Measurements from ENCODE around the gene LARP4B.

LARP4B gene

DNA sequence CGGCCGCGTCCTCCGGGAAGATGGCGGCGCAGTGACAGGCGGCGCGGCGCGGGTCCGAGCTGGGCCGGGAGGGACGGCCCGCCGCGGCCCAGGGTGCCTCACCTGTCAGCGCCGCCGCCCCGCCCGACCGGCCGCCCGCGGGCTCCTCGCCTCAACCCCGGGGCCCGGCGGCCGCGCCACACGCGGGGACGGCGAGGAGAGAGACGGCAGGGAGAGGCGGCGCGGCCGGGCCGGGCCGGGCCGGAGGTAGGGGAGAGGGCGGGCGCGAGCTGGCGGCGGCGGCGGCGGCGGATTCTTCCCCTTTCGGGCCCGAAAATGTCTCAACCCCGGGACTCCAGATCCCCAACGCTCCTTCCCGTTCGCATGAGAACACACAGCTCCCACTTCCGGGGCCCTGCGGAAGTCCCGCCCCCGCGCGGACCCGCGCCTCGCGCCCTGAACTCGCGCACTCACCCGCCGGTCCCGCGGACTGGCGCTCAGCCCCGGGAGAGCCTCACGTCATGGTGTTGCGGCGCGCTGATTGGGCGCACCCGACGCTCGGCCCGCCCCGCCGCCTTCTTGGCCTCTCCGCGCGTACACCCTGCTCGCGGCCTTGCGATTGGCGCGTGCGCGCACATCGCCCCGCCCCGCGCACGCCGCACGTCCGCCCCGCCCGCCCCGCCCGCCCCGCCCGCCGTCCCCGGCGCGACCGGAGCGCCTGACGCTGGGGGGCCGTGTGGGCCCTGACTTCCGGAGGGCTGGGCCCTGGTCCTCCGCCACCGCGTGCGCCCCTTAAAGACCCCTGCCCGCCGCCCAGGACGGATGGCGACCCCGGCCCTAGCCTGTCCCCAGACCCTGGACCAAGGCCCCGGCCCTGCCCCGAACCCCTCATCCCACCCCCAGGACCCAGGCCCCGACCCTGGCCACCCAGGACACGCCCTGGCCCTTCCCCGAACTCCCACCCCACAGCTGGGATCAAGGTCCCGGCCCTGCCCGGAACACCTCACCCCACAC lies at the start of gene LARP4B:
Gene LARP4B, minus strand, starts transcription at position 380 of the 993 bp plus-strand sequence. CDS start 45,984 bp downstream, outside the sequence.
- peak; percentile 83 for DNase-seq (ENCODE audit: low read depth)

DNA sequence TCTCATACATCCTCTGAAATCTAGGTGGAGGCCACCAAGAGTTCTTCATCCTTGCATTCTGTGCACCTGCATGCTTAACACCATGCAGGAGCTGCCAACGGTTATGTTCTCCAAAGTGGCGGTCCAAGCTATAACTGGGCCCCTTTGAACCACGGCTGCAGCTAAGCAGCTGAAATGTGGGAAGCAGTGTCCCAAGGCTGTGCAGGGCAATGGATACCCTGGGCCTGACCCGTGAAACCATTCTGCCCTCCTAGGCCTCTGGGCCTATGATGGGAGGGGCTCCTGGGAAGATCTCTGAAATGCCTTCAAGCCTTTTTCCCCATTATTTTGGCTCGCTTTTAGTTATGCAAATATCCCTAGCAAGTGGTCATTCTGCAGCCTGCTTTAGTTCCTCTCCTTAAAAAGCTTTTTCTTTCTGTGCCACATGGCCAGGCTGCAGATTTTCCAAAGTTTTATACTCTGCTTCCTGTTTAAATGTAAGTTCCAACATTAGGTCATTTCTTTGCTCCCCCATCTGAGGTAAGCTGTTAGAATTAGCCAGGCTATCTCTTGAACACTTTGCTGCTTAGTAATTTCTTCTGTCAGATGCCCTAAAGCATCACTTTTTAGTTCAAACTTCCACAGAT lies 49.1 kb upstream of the LARP4B start:
- DNase-seq (ENCODE audit: low read depth): no peak

DNA sequence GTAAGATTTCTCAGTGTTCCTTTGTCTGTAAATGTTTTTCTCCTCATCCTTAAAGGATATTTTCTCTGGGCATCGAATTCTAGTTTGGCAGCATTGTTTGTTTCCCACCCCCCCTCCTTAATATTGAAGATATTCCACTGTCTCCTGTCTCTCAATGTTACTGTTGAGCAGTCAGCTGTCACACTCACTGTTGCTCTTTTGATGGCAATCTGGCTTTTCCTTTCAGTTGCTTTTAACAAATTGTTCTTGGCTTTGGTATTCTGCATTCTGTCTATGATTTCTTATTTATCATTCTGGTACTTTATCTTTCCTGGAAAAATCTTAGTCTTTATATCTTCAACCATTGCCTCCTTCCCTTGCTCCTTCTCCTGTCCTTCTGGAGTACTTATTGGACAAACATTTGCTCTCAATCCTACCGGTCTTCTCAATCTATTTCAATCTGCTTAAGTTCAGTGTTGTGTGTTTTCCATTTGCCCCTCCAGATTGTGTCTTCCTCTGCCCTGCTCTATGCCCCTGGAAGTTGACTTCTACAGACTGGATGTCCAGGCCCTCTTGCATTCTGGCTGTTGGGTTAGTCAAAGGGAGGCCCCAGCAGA lies 47.4 kb upstream of the LARP4B start:
- DNase-seq (ENCODE audit: low read depth): no peak

DNA sequence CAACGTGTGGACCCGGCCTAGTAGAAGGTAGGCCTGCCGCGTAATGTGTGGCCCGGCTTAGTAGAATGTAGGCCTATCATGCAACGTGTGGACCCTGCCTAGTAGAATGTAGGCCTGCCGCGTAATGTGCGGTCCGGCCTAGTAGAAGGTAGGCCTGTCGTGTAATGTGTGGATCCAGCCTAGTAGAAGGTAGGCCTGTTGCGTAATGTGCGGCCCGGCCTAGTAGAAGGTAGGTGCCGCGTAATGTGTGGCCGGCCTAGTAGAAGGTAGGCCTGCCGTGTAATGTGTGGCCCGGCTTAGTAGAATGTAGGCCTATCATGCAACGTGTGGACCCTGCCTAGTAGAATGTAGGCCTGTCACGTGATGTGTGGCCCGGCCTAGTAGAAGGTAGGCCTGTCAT lies 44.8 kb upstream of the LARP4B start:
- no peak for DNase-seq (ENCODE audit: low read depth)

DNA sequence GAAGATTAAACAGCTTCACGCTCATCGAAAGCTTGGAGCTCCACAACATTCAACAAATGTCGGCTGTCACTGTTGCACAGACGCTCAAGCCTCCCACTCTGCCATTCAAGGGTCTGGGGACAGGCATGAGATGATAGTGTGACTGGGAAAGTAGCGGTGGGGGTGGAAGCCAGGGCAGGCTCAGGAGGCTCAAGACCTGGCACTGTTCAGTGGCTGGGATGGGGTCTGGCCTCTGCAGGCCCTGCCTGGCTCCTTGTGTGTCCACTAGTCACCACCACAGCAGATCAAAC lies 43.2 kb upstream of the LARP4B start:
- no peak for DNase-seq (ENCODE audit: low read depth)

DNA sequence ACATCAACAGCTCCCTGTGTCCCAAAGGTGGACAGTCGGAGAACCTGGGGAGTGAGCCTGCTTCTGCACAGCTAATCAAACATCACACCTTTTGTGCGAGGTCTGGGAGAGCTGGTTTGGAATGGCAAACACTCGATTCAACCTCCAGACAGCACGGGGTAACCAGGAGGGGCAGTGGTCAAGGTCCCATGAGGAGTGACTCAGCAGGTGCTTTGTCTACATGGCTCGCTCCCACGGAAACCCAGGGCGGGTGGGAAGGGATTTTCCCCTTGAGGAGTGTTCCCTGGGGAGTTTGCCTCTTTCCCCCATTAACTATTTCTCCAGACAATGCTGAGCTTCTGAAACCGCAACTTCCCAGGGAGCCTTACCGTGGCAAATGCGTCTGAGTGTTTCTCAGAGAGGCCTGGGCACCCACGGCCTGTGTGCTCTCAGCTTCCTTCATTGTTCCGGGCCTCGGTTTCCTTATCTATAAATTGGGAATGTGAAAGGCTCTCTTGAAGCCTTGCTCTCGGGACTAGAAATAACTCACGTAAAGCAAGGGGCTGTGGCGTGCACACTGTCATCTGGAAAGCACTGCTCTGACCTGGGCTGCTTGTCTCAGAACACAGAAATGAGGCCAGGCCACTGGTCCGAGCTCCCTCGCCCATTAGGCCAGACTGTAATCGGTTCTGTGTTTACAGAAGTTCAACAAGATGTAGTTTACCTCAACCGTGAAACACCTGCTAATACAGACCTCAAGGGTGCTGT lies 42.7 kb upstream of the LARP4B start:
- no peak for DNase-seq (ENCODE audit: low read depth)

DNA sequence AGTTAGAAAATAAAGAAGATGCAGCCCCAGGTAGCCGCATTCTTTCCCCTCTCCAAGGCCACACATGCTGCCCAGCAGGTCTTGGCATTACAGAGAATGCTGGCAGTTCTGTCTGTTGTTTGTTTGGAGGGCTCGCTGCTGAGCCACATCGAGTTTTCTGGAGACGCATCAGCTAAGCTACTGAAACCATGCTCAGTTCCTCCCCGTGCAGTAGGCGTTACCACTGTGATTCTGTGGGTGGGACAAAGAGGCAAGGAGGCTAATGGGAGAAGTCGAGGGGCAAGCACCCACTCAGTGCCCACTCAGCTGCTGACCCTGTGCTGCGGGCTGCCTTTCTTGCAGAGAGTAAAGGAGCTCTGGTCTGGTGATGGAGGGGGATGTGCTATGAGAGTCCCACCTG lies 41.3 kb upstream of the LARP4B start:
- no peak for DNase-seq (ENCODE audit: low read depth)

DNA sequence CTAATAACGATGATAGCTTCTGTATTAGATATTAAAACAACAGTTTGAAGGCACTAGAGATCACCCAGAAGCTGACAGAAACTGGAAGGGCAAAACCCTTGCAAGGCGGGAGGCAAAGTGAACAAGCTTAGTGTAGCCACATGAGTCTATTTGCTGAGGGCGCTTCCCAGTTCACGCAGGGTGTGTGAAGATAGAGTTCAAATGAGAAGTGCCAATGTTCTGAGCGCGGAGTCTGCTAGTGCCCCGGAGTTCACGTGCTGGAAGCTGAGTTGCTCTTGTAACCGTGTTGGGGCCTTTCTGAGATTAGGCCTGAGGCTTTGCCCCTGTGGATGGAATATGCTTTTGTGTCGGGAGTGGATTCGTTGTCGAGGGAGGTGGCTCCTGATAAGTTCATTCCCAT lies 40.1 kb upstream of the LARP4B start:
- DNase-seq (ENCODE audit: low read depth): no peak

DNA sequence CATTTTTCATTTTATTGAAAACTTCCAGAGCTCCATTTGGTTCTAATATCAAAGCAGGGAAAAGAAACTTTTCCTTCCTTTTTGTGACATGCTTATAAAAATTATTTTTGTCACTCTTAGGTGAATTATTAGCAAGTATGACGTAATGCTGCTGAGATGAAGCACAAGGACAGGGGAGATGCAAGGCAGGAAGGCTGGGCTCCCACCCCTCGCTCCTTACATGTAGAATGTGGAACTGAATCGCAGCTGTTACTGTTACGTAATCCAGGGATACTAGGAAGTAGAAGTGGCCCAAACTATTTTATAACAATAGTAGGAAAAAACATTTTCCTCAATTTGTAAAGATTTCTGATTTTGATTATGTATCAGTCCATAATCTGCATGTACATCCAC lies 39.6 kb upstream of the LARP4B start:
- no peak for DNase-seq (ENCODE audit: low read depth)

DNA sequence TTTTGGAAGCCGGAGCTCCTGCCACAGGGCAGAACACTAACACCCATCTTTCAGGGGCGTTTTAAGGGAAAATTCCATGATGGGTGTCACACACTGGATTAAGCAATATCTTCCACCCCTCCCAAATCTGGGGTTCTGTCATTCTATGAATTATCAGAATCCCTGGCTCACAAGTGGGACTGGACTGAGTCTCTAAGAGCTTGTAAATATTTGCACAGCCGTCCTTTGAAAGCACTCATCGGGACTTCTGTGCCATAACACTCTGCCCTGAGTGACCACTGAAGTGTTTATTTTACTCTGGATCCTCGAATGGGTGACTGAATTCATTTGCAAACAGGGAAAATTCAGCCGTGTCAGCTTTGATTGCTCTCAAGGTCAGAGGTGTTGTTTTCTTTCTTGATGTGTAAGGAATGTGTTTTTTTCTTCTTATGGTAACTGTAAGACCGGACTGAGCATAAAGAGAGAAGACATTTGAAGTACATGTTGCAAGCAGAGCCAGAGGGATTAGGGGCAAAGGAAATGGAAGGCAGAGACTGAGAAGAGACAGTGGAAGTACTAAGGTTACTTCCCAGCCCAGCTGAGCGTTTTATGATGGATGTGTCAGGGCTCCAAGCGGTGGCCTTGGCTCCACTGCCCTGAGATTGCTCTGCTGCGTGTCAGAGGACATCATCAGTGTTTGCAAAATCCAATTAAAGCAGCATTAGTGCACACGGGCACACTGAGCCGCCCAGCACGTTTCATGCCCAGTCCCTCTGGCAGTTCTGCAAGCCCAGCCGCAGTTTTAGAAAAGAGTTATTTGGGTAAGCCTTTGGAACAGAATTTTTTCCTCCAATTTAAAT lies 39.0 kb upstream of the LARP4B start:
- no peak for DNase-seq (ENCODE audit: low read depth)

DNA sequence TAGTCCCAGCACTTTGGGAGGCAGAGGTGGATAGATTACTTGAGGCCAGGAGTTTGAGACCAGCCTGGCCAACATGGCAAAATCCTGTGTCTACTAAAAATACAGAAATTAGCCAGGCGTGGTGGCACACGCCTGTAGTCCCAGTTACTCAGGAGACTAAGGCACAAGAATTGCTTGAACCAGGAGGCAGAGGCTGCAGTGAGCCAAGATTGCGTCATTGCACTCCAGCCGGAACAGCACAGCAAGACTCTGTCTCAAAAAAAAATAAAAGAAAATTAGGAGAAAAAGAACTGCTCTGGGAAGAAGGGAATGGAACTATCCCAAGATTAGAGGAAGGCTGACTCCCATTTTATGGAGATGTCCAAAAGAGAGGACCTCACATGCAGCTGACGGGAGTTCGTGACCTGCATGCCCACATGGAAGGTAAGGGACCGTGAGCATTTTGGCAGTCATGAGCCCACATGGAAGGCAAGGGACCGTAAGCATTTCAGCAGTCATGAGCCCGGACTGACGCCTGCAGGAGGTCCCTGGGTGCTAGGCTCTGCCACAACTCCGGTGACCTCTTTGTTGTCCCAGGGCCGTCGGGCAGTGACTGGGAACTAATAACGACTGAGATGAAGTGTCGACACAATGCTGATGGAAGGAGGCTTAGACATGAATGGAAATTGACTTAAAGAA lies 38.1 kb upstream of the LARP4B start:
- no peak for DNase-seq (ENCODE audit: low read depth)

DNA sequence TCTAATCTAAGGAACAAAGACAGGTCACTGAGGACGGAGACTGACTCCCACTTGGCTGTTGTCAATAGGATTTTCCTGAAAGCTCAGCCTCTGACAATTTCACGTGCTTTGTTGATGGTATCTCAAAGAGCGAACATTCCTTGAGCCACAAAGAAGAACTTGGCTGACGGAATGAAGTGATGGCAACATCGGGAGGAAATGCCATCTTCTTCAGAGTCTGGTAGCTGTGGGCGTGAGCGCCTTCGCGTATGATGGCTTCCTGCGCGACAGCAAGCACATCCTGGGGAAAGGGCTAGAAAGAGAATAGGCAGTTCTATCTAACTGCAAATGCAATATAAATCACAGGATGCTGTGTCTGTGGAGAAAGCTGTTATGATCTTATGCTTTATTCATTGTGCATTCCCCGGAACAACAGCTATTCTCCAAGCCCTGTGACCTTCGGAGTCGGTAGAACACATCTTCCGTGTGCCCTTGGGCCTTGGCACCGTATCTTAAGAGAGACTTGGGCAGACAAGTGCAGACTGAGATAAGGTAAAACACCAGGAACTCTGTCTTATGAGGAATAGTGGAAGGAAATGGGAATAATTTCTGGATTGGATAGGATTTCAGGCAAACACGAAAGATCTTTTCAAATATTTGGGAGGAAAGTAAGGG lies 37.2 kb upstream of the LARP4B start:
- DNase-seq (ENCODE audit: low read depth): no peak

DNA sequence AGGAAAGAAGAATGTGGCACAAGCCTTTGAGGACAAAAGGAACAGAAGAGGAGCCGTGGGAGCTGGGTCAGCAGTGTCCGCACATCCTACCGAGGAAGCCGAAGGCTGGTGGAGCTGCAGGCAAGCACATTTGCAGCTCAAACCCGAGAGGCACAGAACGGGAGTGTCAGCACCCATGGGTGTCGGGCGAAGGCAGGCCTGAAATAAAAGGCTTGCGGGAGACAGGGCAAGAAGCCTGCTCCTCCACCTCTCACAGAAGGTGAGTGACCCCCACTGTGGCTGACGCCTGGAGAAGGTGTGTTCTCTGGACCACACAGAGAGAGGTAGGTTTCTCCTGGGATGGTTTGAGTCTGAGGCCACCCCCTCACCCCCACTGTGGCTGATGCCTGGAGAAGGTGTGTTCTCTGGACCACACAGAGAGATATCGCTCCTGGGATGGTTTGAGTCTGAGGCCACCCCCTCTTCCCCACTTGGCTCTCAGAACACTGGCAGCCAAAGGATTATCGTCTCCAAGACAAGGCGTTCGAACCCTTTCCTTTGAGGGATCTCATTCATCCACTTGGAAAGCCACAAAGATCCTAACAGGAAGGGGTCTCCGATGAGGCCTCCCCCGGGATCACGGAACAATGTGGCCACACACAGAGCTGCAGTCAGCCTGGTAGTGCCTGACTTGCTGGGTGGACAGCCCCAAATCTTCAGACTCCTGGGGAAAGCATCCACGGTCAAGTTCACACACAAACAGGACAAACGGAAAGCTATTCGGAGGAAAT lies 35.1 kb upstream of the LARP4B start:
- no peak for DNase-seq (ENCODE audit: low read depth)

DNA sequence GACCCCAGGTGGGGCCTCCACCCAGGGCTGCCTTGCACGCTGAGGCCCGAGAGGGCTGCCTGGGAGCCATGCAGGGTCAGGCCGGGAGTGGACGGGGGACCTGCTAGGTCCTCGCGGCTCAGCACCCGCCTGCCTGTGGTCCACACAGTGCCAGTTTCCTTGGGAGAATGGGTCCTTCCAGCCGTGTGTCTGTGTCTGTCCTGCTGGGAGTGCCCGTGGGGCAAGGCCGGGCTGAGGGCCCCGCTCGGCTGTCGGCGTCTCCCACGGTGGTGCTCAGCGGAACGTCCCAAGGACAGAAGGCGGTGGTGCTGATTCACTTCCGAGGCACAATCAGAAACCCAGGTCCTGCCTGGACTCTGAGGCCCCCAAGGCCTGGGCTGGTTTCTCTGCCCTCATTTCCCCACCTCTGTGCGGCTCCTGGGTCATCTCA lies 33.5 kb upstream of the LARP4B start:
- no peak for DNase-seq (ENCODE audit: low read depth)

DNA sequence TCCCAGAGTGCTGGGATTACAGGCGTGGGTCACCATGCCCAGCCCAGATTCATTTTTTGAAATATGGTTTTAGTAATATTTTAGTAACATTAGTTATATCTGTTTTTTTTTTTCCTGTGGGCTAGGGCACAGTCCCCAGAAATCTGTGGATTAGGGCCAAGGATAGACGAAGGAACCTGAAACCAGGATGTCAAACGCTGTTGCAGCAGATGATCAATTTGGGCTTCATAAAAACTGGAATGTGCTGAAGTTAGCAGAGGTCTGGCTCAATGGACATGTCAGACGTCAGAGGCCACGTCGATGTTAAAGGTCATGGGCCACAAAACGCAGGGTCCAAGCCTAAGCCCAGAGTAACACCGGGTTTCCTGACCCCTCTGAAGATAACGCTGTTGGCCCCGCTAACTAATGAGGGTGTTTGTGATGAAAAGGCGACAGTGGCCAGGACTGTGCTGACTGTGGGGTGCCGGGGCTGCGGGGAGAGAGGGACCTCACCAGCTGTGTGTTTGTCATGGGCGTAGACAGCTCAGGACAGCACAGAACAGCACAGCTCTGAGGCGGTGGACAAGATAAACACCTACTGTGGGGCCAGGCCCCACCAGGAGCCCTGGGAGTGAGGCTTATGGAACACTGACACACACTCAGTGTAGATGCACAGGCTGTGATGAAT lies 32.9 kb upstream of the LARP4B start:
- no peak for DNase-seq (ENCODE audit: low read depth)

DNA sequence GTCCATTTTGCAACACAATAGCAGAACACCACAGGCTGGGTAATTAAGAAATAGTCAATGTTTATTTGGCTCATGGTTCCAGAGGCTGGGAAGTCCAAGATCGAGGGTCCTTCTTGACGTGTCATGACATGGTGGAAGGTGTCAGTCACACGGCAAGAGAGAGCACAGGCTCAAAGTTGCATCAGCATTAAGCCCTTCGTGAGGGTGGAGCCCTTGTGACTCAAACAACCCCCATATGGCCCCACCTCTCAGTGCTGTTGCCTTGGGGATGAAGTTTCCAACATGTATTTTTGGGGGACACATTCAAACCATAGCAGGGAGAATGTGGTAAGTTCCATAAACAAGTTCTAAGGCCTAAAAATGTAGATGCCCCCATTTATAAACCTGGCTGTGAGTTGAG lies 32.1 kb upstream of the LARP4B start:
- DNase-seq (ENCODE audit: low read depth): no peak

DNA sequence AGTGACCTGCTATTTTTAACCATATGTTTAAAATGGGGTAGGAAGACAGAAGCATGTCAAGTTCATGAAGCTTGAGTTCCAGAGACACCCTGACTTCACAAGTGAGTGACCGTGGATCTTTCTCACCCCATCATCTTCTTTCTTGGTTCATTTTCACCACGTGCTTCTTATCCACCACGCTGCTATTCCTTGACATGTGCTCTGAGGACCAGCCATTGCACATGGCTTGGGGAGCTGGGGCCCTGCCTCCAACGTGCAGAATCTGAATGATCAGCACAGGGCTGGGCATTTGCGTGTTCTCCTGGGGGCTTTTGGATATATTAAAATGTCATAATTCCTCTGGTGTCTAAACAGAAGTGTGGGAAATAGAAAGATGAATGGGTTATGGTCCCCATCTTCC lies 31.7 kb upstream of the LARP4B start:
- no peak for DNase-seq (ENCODE audit: low read depth)

DNA sequence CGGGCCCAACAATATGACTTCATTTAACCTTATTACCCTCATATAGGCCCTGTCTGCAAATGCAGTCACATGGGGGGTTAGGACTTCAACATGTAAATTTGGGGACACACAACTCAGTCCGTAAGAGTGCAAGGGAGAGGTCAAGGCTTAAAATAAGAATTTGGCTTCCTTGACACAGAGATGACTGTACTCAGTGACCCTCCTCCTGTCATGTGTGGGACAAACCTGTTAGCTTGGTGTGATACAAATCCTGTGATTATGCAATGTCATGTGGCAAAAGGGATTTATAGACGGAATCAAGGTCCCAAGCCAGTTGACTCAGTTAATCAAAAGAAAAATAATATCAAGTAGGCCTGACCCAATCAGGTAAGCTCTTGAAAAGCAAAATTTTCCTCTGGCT lies 30.8 kb upstream of the LARP4B start:
- no peak for DNase-seq (ENCODE audit: low read depth)

DNA sequence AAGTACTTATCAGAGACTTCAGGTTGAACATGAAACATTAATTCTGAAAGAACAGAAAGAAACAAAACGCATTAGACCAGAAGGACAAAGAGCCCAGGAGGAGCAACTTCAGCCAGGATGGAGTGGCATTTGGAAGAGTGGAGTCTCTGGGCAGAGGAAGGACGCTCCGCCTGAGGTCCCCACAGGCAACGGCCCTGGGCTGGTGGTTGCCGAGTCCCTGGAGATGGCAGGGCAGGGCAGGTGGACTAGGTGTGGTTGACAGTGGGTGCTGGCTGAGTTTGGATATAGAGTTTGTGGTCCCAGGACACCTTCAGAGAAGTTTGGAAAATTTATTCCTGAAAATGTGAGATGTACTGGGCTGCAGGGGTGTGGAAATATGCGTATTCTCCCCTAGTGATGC lies 27.4 kb upstream of the LARP4B start:
- no peak for DNase-seq (ENCODE audit: low read depth)

Data from GM04503 (cell line).